Liver (tissue), 9 donors: ENCODE measurements around the gene CELF5. TPM values are rescaled to one million over a fixed set of nuclear protein-coding genes. Genes with fewer than 3 reads are reported as not detected.

Experiments
- DNase-seq: peaks from one replicate; pipeline ENCODE4 v3.0.0-alpha.2; 2017; ENCODE audit warnings: low spot score
- H3K27ac ChIP-seq, 2 donors: one replicate each; pipeline ENCODE4 v1.7.0; 2013; ENCODE audit warnings: inconsistent platforms in 2 of 2, low read length in 2 of 2, control low read depth in 1 of 2, low read depth in 1 of 2, mild to moderate bottlenecking in 1 of 2
- H3K27me3 ChIP-seq, 4 donors: one replicate each; pipeline versions ENCODE4 v1.6.1 to v1.7.0; 2013; ENCODE audit warnings: low read length in 3 of 4, inconsistent platforms in 1 of 4, mild to moderate bottlenecking in 1 of 4, moderate library complexity in 1 of 4; ENCODE audit not compliant: control insufficient read depth in 4 of 4, insufficient read depth in 4 of 4
- H3K36me3 ChIP-seq, 4 donors: one replicate each; pipeline versions ENCODE4 v1.6.1 to v1.7.0; 2013; ENCODE audit warnings: low read length in 3 of 4, mild to moderate bottlenecking in 3 of 4, low read depth in 1 of 4, moderate library complexity in 1 of 4; ENCODE audit not compliant: control insufficient read depth in 4 of 4, insufficient read depth in 3 of 4
- H3K4me1 ChIP-seq, 4 donors: one replicate each; pipeline versions ENCODE4 v1.6.1 to v1.7.0; 2013; ENCODE audit warnings: low read length in 3 of 4, mild to moderate bottlenecking in 3 of 4, moderate library complexity in 1 of 4; ENCODE audit not compliant: control insufficient read depth in 4 of 4, insufficient read depth in 4 of 4
- H3K4me3 ChIP-seq, 3 donors: one replicate each; pipeline versions ENCODE4 v1.6.1 to v1.7.0; 2013; ENCODE audit warnings: low read length in 3 of 3, control low read depth in 1 of 3, low read depth in 1 of 3, mild to moderate bottlenecking in 1 of 3
- H3K9ac ChIP-seq, 2 donors: one replicate each; pipeline ENCODE4 v1.7.0; 2013; ENCODE audit warnings: low read length in 2 of 2, mild to moderate bottlenecking in 2 of 2, moderate library complexity in 2 of 2, control low read depth in 1 of 2, low read depth in 1 of 2
- H3K9me3 ChIP-seq, 4 donors: one replicate each; pipeline versions ENCODE4 v1.6.1 to v1.7.0; 2013; ENCODE audit warnings: low read length in 3 of 4; ENCODE audit not compliant: control insufficient read depth in 4 of 4
- ATF3 ChIP-seq: IDR thresholded peaks from 2 replicates; pipeline ENCODE4 v1.6.1; 2016; ENCODE audit warnings: antibody characterized with exemption
- CTCF ChIP-seq: fragments of 150-350 bp; IDR thresholded peaks from 2 replicates; pipeline ENCODE4 v1.5.1; 2017; ENCODE audit warnings: improper control_type of control experiment, low read depth, low read length; ENCODE audit not compliant: missing input control
- EGR1 ChIP-seq, 2 donors: IDR thresholded peaks; 2 replicates each; pipeline ENCODE4 v1.6.1; 2016 to 2018; ENCODE audit warnings: antibody characterized with exemption in 2 of 2, low read depth in 2 of 2
- FOXA1 ChIP-seq: IDR thresholded peaks from 2 replicates; pipeline ENCODE4 v1.6.1; 2016; ENCODE audit warnings: antibody characterized with exemption
- FOXA2 ChIP-seq: IDR thresholded peaks from 2 replicates; pipeline ENCODE4 v1.6.1; 2016; ENCODE audit warnings: antibody characterized with exemption
- GABPA ChIP-seq, 2 donors: IDR thresholded peaks in 1 of 2; conservative IDR thresholded peaks in 1 of 2; 2 replicates each; pipeline ENCODE4 v1.6.1; 2016; ENCODE audit warnings: antibody characterized with exemption in 2 of 2, mild to moderate bottlenecking in 1 of 2, moderate library complexity in 1 of 2
- HNF4A ChIP-seq, 2 donors: conservative IDR thresholded peaks; 2 replicates each; pipeline ENCODE4 v1.6.1; 2016; ENCODE audit warnings: antibody characterized with exemption in 2 of 2, mild to moderate bottlenecking in 2 of 2
- HNF4G ChIP-seq: IDR thresholded peaks from 2 replicates; pipeline ENCODE4 v1.6.1; 2016; ENCODE audit warnings: antibody characterized with exemption
- JUND ChIP-seq, 2 donors: IDR thresholded peaks; 2 replicates each; pipeline ENCODE4 v1.6.1; 2016; ENCODE audit warnings: antibody characterized with exemption in 2 of 2
- MAX ChIP-seq: IDR thresholded peaks from 2 replicates; pipeline ENCODE4 v1.6.1; 2016; ENCODE audit warnings: antibody characterized with exemption
- NR2F2 ChIP-seq: IDR thresholded peaks from 2 replicates; pipeline ENCODE4 v1.6.1; 2016; ENCODE audit warnings: antibody characterized with exemption
- RAD21 ChIP-seq, 2 donors: IDR thresholded peaks; 2 replicates each; pipeline ENCODE4 v1.6.1; 2016; ENCODE audit warnings: antibody characterized with exemption in 2 of 2, mild to moderate bottlenecking in 2 of 2
- REST ChIP-seq: IDR thresholded peaks from 2 replicates; pipeline ENCODE4 v1.6.1; 2016; ENCODE audit warnings: antibody characterized with exemption, mild to moderate bottlenecking
- RXRA ChIP-seq, 2 donors: IDR thresholded peaks; 2 replicates each; pipeline ENCODE4 v1.6.1; 2017 to 2018; ENCODE audit warnings: antibody characterized with exemption in 2 of 2, mild to moderate bottlenecking in 1 of 2
- SP1 ChIP-seq: IDR thresholded peaks from 2 replicates; pipeline ENCODE4 v1.6.1; 2018; ENCODE audit warnings: antibody characterized with exemption, mild to moderate bottlenecking
- TAF1 ChIP-seq: conservative IDR thresholded peaks from 2 replicates; pipeline ENCODE4 v1.6.1; 2016; ENCODE audit warnings: antibody characterized with exemption, mild to moderate bottlenecking
- YY1 ChIP-seq: IDR thresholded peaks from 2 replicates; pipeline ENCODE4 v1.6.1; 2016; ENCODE audit warnings: antibody characterized with exemption, mild to moderate bottlenecking
- ZBTB33 ChIP-seq: IDR thresholded peaks from 2 replicates; pipeline ENCODE4 v1.6.1; 2016; ENCODE audit warnings: antibody characterized with exemption
- WGBS: extraction: QIAGEN DNeasy Blood & Tissue Kit; methylation state at CpG from one replicate; pipeline ENCODE4 v1.1.7; 2013; 5-methylcytosine and 5-hydroxymethylcytosine counted together
- polyA plus RNA-seq, 2 donors: library from polyadenylated mRNA; stranded (reverse) in 1 of 2; unstranded in 1 of 2; fragments of 200-250 nt in 1 of 2; fragments of >200 nt in 1 of 2; fragmentation: Nextera tagmentation in 1 of 2; extraction: Ambion mirVana in 1 of 2; gene quantifications; one replicate each; pipeline versions ENCODE4 v1.2.1 to v1.2.3, GENCODE V29; 2013 to 2015
- total RNA-seq, 2 donors: library from RNA; depleted of rRNA; stranded (reverse); fragments of >200 nt; gene quantifications; one replicate each; pipeline ENCODE4 v1.2.3, GENCODE V29; 2014
- donor health status: healthy.
- donor health status: healthy.
- donor health status: healthy.
- donor health status: healthy.
- donor health status: healthy.

The CELF5 gene
- total and polyA plus RNA-seq, 4 donors: 0.06 to 0.50 (median 0.26) TPM

- Histone ChIP-seq H3K4me1 (no peaks in the 10 kb centered on the region), H3K36me3 (peaks cover 0 to 32% (median 12%) of the 10 kb centered on the region in 4 donors), H3K27ac (no peak overlapping the region), H3K9ac (no peak overlapping the region), H3K9me3 (no peaks in the 10 kb centered on the region), H3K27me3 (no peaks in the 10 kb centered on the region), H3K4me3 (no peak overlapping the region)
- no peak for DNase-seq
- TF ChIP-seq HNF4A (conservative IDR thresholded peaks at IDR 0.05): no peak
- no peak for TF ChIP-seq YY1
- TF ChIP-seq SP1: no peak
- TF ChIP-seq FOXA2: no peak
- TF ChIP-seq TAF1: no peak
- no peak for TF ChIP-seq JUND (IDR thresholded peaks at IDR 0.05)
- TF ChIP-seq EGR1 (IDR thresholded peaks at IDR 0.05; ENCODE audit: low read depth in 2 of 2): no peak
- TF ChIP-seq CTCF: no peak
- TF ChIP-seq NR2F2: no peak
- no peak for TF ChIP-seq ZBTB33
- no peak for TF ChIP-seq GABPA (IDR thresholded peaks at IDR 0.05 in 1 of 2, conservative IDR thresholded peaks at IDR 0.05 in 1 of 2)
- TF ChIP-seq HNF4G: no peak
- TF ChIP-seq FOXA1: no peak
- no peak for TF ChIP-seq RAD21 (IDR thresholded peaks at IDR 0.05)
- TF ChIP-seq REST: no peak
- no peak for TF ChIP-seq ATF3
- TF ChIP-seq MAX: no peak
- no peak for TF ChIP-seq RXRA (IDR thresholded peaks at IDR 0.05)
- WGBS: 93% methylated on average over 33 of the region's 33 CpGs
Observed at GRCh38 chr19:3208317-3209207, 15.9 kb upstream of the CELF5 start.
